ENCODE data around the gene OR5J2.
"Not testable (repeated sequence)": the region's sequence is repeated elsewhere in the genome, so short reads cannot be mapped to it uniquely, and the experiment has no call there.

The OR5J2 gene

DNA sequence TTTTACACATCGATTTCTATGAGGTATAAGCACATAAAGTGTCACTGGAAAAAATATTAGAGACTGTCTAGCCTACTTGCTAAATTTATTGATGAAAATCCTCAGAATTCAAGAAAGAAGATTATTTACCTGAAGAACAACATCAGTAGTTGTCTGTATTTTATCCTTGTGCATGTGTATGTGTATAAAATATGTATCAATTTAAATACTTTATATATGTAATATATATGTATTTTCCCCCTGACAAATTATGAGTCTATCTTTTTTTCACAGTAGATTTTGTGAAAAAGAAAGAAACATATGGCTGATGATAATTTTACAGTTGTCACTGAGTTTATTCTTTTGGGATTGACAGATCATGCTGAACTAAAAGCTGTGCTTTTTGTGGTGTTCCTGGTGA lies at the start of gene OR5J2:
TSS of gene OR5J2 (plus strand) at position 301 of the 400 bp plus-strand sequence. CDS start at position 301, 0 bp downstream.
- FAIRE-seq, result no peak

DNA sequence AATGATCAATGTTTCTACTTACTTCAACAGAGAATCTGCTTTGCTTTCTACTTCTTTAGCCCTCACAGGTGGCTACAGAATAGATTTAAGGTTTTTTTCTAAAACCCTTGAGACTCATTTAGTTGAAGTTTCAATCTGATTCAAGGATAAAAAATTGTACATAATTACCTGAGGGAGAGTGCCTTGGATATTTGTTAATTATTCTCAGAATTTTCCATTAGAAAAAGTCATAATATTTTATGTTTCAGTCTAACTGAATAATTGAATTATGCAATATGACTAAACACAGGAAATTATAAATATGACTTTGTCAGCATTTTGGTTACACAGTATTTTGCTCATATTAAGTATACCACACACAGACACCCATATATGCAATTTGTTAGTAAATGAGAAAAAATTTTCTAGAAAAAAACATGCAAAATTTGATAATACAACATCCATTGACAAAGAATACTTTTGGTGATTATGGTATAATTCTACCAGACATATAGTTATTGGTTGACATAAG lies 36.2 kb upstream of the OR5J2 start, which contains the start of gene OR8J3:
TSS of gene OR8J3 (minus strand) at position 51 of the 511 bp plus-strand sequence. CDS start 2,483 bp downstream, outside the sequence.
- FAIRE-seq, result no peak

DNA sequence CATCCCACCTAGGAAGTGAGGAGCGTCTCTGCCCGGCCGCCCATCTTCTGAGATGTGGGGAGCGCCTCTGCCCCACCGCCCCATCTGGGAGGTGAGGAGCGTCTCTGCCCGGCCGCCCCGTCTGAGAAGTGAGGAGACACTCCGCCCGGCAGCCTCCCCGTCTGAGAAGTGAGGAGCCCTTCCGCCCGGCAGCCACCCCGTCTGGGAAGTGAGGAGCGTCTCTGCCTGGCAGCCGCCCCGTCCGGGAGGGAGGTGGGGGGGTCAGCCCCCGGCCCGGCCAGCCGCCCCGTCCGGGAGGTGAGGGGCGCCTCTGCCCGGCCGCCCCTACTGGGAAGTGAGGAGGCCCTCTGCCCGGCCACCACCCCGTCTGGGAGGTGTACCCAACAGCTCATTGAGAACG lies 32.7 kb upstream of the OR5J2 start:
- FAIRE-seq, result not testable (repeated sequence)

DNA sequence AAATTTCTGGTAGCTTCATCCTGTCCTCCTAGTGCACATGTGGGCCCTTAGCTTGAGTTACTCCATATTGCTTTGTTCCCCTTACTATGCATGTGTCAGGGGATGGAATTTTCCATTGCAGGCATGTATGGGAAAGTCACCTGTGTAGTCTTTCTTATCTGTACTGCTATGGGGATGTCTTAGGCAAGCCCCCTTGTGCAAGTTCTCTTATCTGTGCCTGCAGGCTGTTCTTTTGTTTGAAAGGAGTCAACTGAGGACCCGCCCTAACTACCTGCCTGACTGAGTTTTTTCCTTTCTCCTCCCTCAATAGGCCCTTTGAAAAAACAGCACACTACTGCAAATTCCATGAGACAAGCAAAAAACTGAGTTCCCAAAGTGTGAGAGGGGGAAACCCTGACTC lies 25.0 kb upstream of the OR5J2 start:
- no peak for FAIRE-seq

DNA sequence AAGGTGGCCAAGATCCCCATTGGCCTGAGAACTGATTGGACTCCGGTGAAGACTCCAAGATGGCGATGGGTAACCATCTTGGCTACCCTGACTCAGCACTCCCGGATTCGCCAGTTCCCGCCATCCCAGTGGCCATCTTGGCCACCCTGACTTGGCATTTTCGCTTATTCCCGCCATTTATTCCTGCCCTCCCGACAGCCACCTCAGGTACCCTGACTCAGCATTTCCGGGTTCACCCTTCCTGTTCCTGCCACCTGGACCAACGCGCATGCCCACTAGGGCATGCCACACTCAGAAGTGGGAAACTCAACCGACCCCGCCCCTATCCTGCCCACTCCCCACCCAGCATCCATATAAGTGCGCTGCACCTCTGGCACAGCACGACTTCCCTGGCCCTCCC lies 24.1 kb upstream of the OR5J2 start:
- FAIRE-seq, result no peak

DNA sequence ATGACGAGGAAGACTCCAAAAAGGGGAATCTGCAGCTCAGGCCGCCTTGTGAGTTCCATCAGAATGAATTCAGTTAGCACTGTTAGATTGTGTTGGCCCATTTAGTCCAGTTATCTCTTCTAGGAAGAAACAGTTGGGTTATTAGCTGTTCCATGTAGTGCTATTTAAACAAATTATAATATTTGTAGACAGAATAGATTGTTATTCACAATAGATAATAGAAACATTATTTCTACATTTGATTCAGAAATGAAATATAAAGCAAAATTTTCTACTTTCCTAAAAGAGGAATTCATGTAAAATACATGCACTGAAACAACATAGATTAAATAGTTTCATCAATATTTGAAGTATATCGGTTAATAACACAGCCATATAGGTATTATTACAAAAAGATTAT lies 16.2 kb upstream of the OR5J2 start, which contains the start of gene OR8K5:
TSS of gene OR8K5 (minus strand) at position 101 of the 400 bp plus-strand sequence. CDS start at position 101, 0 bp downstream.
- FAIRE-seq, result no peak

DNA sequence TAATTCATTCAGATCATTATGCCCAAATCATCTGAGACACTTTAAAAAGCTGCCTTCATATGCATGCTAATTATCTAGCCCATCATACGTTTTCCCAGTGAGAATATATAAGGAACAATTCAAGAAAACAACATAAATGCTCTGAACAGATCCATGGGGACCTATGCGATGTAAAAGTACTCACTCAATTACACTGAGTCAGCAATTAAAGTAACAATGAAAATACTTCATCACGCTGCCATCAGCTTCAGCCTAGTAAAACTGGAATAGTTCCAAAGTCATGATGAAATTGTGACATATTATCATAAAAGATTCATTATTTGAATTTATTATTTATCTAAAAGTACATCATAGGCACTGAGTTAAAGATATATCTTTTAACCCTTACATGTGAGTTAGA lies 12.6 kb upstream of the OR5J2 start:
- FAIRE-seq, result no peak

DNA sequence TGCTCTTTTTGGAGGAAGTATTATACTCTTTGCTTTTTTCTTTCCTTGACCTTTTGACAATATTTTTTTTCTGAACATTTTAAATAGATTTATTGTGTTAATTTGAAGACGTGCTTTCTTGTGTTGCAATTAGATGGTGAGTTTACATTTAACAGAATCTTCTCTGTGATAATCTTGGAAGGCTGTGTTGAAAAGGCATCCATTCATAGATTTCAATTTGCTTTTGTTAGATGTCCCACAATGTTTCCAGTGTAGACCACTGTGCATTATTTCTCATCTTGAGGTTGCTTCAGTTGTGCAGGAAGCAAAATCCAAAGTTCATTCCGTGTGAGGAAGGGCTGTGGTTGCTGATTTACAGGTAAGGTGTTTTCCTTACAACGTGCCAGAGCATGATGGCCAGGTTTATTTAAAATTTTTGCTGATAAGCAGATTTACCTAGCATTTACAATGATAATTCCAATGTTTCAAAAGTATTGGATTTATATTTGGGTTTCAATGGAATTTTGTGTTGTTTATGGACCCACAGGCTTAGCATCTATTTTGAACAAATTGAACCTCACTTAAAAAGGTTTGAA lies 4.1 kb upstream of the OR5J2 start:
- FAIRE-seq, result no peak

DNA sequence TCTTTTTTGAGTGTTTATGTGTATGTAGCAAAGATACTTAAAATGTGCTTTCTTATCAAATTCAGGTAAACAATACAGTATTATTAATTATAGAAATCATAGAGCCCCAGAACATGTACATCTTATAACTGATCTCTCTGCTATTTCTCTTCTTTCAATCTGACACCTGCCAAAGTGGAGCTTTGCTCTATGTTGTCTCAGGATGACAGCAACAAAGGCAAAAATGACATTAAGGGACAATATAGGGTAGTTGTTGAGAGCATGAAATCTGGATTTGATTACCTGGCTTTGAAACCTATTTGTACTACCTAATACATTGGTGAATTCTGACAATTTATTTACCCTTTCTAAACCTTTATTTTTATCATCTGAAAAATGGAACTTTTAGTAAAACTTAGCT lies 7.0 kb downstream of the OR5J2 start:
- no peak for FAIRE-seq

DNA sequence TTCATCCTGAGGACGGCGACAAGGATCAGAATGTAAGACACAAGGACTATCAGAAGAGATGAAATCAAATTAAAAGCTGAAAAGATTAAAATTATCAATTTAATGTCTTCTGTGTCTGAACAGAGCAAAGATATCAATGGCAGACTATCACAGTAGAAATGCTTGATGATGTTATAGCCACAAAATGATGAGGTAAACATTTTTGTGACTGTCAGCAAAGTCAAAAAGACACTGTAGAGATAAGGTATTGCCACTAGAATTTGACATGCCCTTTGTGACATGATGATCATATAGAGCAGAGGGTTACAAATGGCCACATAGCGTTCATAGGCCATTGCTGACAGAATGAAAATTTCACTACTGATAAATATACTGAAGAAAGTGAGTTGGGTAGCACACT lies 12.2 kb downstream of the OR5J2 start:
- FAIRE-seq, result no peak

DNA sequence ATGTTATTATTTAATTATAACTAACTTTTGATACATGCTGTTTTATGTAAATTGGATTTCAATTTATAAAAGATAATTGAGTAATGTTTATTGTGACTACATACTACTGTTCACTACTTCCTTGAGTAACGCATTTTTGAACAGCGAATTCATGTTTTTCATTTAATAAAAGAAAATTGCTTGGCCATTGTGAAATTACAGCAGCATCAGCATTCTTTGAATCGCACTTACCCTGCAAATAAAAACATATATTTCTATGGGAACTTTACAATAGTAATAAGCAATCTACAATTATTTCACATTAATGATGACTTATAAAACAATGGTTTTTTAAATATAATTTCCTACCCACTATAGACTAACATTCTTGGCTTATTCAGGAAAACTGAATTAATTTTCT lies 20.3 kb downstream of the OR5J2 start:
- no peak for FAIRE-seq

DNA sequence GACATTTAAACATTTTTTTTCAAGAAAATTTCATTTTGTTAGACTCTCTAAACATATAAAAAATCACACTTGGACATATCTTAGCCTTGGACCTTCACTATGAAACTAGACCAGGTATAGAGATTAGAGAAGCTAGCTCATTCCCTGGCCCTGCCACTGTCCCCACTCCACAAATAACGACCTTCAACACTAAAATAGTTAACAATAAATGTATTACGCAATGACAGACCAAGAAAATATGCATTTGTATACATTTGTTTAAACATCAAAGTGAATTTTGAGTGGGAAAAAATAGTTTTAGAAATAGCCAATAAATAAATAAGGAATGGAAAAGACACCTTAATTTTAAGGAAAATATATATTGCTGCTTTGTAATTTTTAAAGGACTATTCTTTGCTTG lies 20.9 kb downstream of the OR5J2 start:
- FAIRE-seq, result no peak

DNA sequence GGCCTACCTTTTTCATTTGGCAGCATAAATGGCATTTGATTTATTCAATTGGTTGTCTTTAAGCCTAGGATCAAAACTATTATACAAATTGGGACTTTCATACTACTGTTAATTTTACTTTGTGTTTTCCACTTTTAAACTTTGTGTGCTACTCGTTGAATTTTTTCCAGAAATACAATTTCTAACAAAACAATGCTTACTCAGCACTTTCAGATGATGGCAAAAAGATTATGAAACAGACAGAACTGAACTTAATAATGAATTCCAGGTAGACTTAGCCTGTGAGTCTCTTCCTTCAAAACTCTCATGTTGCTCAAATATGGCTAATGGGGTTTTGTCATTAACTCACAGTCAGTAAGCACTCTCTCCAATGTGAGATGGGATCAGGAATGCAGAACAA lies 31.4 kb downstream of the OR5J2 start:
- no peak for FAIRE-seq

DNA sequence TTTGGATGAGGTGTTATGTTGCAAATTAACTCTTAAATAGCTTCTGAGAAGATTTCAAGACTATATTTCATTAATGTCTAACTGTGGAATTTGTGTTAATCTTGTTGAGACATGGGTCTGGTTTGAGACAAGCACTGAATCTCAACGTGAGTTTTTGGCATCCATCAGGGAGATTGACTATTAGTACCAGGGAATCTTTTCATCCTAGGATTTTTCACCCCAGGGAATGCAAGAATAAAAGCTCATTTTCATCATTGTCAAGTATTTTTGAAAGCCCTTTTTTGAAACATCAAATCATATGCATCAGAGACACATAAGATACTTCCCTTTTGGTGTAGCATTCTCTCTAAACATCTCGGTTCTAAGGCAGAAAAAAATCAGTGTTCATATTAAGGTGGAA lies 38.1 kb downstream of the OR5J2 start:
- no peak for FAIRE-seq

DNA sequence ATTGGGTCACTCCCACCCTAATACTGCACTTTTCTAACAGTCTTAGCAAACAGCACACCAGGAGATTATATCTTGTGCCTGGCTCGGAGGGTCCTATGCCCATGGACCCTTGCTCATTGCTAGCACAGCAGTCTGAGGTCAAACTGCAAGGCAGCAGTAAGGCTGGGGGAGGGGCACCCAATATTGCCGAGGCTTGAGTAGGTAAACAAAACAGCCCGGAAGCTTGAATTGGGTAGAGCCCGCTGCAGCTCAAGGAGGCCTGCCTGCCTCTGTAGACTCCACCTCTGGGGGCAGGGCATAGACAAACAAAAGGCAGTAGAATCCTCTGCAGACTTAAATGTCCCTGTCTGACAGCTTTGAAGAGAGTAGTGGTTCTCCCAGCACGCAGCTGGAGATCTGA lies 43.3 kb downstream of the OR5J2 start:
- not testable (repeated sequence) for FAIRE-seq
